Loucy (cell line): Measurements from ENCODE around the gene ASTN2.

Experiments
- EZH2phosphoT487 ChIP-seq: fragments of 200-600 bp; IDR thresholded peaks from 2 replicates; pipeline ENCODE4 v1.6.1; 2018; ENCODE audit warnings: antibody characterized with exemption, mild to moderate bottlenecking, moderate library complexity, borderline replicate concordance
- TF ChIP-seq, protein P1 (sequence below): fragments of 200-600 bp; sonication (generic); conservative IDR thresholded peaks from 2 replicates; pipeline ENCODE4 v1.5.1; 2014; ENCODE audit warnings: mild to moderate bottlenecking, antibody characterized with exemption, low read length

DNA sequence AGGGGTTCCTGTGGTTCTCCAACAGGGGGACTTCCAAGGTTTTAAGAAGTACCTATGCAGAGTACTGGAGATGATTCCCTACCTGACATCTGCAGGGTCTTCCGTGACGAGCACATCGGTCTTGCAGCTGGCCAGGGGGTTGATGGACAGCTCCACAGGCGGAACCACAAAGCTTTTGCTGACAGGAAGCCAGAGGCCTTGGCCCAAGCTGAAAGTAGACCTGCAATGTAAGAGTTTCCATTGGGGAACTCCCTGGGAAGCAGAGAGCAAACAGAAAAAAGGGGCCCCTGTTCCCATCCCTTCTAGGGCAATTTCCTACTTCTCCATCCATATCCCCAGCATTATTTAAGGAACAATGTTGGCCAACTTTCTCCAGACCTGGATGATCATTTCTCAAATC is 439.7 kb downstream of the ASTN2 start:
- TF ChIP-seq, protein P1, sequence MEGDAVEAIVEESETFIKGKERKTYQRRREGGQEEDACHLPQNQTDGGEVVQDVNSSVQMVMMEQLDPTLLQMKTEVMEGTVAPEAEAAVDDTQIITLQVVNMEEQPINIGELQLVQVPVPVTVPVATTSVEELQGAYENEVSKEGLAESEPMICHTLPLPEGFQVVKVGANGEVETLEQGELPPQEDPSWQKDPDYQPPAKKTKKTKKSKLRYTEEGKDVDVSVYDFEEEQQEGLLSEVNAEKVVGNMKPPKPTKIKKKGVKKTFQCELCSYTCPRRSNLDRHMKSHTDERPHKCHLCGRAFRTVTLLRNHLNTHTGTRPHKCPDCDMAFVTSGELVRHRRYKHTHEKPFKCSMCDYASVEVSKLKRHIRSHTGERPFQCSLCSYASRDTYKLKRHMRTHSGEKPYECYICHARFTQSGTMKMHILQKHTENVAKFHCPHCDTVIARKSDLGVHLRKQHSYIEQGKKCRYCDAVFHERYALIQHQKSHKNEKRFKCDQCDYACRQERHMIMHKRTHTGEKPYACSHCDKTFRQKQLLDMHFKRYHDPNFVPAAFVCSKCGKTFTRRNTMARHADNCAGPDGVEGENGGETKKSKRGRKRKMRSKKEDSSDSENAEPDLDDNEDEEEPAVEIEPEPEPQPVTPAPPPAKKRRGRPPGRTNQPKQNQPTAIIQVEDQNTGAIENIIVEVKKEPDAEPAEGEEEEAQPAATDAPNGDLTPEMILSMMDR, result no peak
- TF ChIP-seq EZH2phosphoT487, result no peak
